ENCODE measurements around the gene FCSK. TPM values are rescaled to one million over a fixed set of nuclear protein-coding genes. Genes with fewer than 3 reads are reported as not detected.

The FCSK gene
- total RNA-seq, 2 donors from 2014 or later, result 8.2 to 13.9 TPM

GRCh38 chr16:70422543-70422942, 31.9 kb upstream of the FCSK start:
- no peaks in the 10 kb centered on the region for H3K36me3 Mint-ChIP-seq (ENCODE audit: low read depth)
- peaks cover 11% of the 10 kb centered on the region for H3K4me1 Mint-ChIP-seq
- no peaks in the 10 kb centered on the region for H3K27me3 Mint-ChIP-seq
- H3K4me3 Mint-ChIP-seq, result no peak overlapping the region
- H3K27ac Mint-ChIP-seq, result no peak overlapping the region
- ATAC-seq (replicated peaks), result no peak
- no peaks in the 10 kb centered on the region for H3K9me3 Mint-ChIP-seq

- peak overlapping the region; percentile 66 for H3K27ac Mint-ChIP-seq
- H3K9me3 Mint-ChIP-seq, result no peaks in the 10 kb centered on the region
- H3K4me3 Mint-ChIP-seq, result peak overlapping the region; percentile 46
- H3K36me3 Mint-ChIP-seq (ENCODE audit: low read depth), result no peaks in the 10 kb centered on the region
- peaks cover 23% of the 10 kb centered on the region for H3K4me1 Mint-ChIP-seq
- no peaks in the 10 kb centered on the region for H3K27me3 Mint-ChIP-seq
- ATAC-seq (replicated peaks), result no peak
These were observed 26.6 kb upstream of the FCSK start for GRCh38 chr16:70427786-70428177.

- Mint-ChIP-seq H3K4me1 (peaks cover 23% of the 10 kb centered on the region), H3K9me3 (no peaks in the 10 kb centered on the region), H3K4me3 (peak overlapping the region; percentile 46), H3K36me3 (ENCODE audit: low read depth) (no peaks in the 10 kb centered on the region), H3K27me3 (no peaks in the 10 kb centered on the region), H3K27ac (peak overlapping the region; percentile 66)
- peak; percentile 93 for ATAC-seq (replicated peaks)
These were observed 26.0 kb upstream of the FCSK start for GRCh38 chr16:70428178-70428998.

- Mint-ChIP-seq H3K27ac (peak overlapping the region; percentile 85), H3K4me1 (peaks cover 23% of the 10 kb centered on the region), H3K27me3 (no peaks in the 10 kb centered on the region), H3K4me3 (peak overlapping the region; percentile 75), H3K9me3 (no peaks in the 10 kb centered on the region), H3K36me3 (ENCODE audit: low read depth) (peaks cover 14% of the 10 kb centered on the region)
- ATAC-seq (replicated peaks), result no peak
These were observed 24.3 kb upstream of the FCSK start for GRCh38 chr16:70429888-70430666.

- H3K4me3 Mint-ChIP-seq, result peak overlapping the region; percentile 75
- H3K27me3 Mint-ChIP-seq, result no peaks in the 10 kb centered on the region
- H3K4me1 Mint-ChIP-seq, result peaks cover 23% of the 10 kb centered on the region
- peak; percentile 64 for ATAC-seq (replicated peaks)
- H3K36me3 Mint-ChIP-seq (ENCODE audit: low read depth), result peaks cover 15% of the 10 kb centered on the region
- no peaks in the 10 kb centered on the region for H3K9me3 Mint-ChIP-seq
- H3K27ac Mint-ChIP-seq, result peak overlapping the region; percentile 85
These were observed 23.5 kb upstream of the FCSK start for GRCh38 chr16:70430667-70431536.

DNA sequence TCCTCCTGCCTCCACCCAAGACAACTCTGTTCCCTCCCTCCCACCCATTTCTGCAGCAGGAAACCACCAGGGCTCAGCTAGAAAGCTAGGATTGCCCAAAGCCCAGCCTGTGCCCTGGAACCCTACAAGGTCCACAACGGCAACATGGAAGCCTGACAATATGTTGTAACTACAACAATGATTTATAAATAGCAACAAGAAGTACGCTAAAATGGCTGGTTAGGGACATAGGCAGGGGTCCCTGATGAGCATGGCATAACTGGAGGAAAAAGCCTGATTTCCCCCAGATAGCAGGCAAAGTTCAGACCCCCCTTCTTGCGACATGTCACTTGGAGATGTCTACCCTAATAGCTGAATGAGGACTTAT, 22.1 kb upstream of the FCSK start:
- Mint-ChIP-seq H3K27ac (no peak overlapping the region), H3K4me3 (no peak overlapping the region), H3K36me3 (ENCODE audit: low read depth) (peaks cover 15% of the 10 kb centered on the region), H3K27me3 (no peaks in the 10 kb centered on the region), H3K4me1 (peaks cover 31% of the 10 kb centered on the region), H3K9me3 (no peaks in the 10 kb centered on the region)
- ATAC-seq (replicated peaks), result no peak

DNA sequence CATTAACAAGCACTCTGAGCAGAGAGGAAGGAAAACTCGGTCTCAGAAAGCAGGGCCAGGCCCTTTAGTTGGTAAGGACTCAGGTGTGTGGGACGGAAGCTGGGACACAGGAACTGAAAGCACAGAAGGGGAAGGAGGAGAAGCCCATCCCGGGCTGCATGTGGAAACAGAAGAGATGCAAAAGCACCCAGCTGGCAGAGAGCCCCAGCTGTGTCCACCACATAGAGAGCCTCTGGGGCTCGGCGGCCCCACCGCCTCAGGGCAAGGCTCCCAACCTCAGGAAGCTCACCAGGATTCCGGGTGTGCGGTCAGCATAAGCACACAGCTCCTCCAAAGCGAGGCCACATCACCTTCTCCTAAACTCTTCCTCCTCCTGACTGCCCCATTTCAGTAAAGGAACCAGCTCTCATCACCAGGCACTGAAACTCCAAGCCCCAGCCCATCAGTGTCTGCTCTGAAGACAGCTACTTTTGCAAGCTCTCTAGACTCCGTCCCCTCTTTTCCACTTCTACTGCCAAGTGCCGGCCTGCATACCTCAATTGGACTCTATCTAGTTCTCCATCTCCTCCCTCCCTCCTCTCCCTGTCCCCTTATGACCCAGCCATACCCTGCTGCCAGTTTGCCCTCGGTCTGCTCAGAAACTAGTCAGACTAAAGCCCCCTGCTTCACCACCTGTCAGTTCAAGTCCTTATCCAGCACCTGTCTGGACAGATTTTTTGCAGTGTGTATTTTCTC, 21.5 kb upstream of the FCSK start:
- Mint-ChIP-seq H3K27me3 (no peaks in the 10 kb centered on the region), H3K4me1 (peaks cover 31% of the 10 kb centered on the region), H3K27ac (no peak overlapping the region), H3K36me3 (ENCODE audit: low read depth) (peaks cover 15% of the 10 kb centered on the region), H3K9me3 (no peaks in the 10 kb centered on the region), H3K4me3 (no peak overlapping the region)
- ATAC-seq (replicated peaks), result no peak

- no peak overlapping the region for H3K4me3 Mint-ChIP-seq
- H3K27ac Mint-ChIP-seq, result no peak overlapping the region
- peaks cover 32% of the 10 kb centered on the region for H3K4me1 Mint-ChIP-seq
- H3K9me3 Mint-ChIP-seq, result no peaks in the 10 kb centered on the region
- no peaks in the 10 kb centered on the region for H3K27me3 Mint-ChIP-seq
- ATAC-seq (replicated peaks), result no peak
- peaks cover 15% of the 10 kb centered on the region for H3K36me3 Mint-ChIP-seq (ENCODE audit: low read depth)
These were observed 20.8 kb upstream of the FCSK start for GRCh38 chr16:70433458-70434103.

DNA sequence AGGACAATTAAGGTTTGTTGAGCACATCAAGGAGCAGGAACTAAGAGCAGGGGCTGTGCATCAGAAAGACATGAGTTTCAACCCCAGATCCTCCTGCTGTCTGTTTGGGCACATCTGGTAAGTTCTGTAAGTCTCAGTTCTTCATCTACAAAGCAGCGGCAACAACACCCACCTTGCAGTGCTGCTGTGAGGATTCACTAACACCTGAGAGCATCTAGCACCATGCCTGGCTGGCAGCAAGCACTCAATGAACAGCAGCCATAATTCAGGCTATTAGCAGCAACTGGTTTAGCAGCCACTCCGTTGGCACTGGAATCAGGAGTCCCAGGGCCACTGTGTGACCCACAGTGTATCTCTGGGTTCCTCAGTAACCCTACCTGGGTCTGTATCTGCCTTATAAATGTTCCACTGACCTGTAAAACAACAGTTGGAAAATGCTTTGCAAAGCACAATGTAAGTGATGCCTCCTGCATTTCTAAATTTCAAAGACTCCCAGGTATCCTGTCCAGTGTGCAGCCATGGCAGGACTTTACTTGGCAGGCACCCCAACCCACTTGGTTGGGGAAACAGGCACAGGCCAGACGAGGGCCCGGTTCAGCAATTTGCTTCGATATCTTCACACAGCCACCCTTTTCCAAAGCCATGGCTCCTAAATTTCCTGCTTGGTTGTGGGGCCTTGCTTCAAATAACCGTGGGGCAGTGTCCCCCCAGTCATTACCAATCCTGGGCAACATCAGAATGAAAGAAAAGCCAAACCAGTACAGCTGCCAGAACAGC, 19.7 kb upstream of the FCSK start:
- no peak for ATAC-seq (replicated peaks)
- H3K4me1 Mint-ChIP-seq, result peaks cover 28% of the 10 kb centered on the region
- H3K9me3 Mint-ChIP-seq, result no peaks in the 10 kb centered on the region
- H3K36me3 Mint-ChIP-seq (ENCODE audit: low read depth), result peaks cover 15% of the 10 kb centered on the region
- no peak overlapping the region for H3K4me3 Mint-ChIP-seq
- no peaks in the 10 kb centered on the region for H3K27me3 Mint-ChIP-seq
- no peak overlapping the region for H3K27ac Mint-ChIP-seq

DNA sequence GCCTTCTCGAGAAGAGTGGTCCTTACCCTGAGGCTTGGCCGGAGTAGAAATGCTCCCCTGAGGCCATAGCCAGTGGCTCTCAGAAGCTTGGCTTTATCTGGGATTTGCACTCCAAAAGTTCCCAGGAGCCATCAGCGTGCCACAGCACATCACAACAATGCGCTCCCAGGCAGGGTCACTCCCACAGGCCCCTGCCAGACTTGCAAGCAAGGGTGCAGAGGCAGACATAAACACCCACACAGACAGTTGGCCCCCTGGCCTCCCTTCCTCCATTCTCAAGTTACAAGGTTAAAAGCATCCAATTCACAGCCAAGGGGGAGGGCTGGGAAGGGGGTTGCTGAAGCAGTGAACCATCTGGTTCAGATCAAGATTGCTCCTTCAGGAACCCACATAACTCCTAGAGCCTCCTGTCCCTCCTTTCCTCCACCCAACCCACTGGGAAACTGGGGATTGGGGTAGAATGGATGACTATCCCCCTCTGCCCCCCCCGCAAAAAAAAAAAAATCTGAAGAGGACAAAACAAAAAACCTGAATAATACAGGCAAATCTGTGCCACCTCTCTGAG, 17.3 kb upstream of the FCSK start:
- Mint-ChIP-seq H3K27ac (peak overlapping the region; percentile 95), H3K4me1 (peaks cover 18% of the 10 kb centered on the region), H3K27me3 (no peaks in the 10 kb centered on the region)

DNA sequence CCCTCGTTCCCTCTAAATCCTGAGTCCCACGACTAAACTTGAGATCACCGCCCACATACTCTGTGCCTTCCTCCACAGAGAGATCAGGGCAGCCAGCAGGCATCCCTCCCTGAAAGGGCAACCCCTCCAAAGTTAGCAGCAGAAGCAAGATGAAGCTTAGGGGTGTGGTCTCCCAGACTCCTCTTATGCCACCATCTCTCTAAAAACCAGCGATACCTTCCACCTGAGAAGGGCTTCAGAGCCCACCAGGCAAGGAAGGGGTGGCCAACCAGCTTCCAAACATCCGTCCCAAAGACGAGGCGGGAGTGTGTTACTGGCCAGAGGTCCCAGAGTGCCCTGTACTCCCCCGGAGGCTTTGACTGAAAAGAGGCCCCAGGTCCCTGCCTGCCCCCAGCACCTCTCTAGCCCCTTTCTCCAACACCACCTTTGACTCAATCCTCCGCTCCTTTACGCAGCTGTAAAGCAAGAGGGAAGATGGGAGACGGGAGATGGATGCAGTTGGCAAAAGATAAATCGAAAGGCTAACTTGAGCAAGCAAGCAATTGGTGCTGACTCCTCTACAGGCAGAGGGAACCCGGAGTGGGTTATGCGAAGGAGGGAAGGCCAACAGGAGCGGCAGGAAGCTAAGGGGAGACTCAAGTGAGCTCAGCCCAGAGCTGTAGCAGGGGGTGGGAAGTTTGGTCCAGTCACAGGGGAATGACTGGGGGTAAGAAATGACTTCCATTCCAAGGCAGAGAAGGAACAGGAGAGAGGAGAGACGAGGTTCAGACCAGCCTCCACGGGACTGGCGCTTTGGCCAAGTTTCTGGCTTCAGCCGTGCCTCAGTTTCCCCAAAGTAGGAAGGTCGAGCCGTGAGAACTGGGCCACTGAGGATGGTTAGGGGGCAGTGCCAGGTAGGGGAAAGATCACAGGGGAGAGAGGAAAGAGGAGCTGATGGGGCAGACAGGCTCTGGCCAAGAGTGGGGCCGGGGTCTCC, 16.5 kb upstream of the FCSK start:
- H3K4me1 Mint-ChIP-seq, result peaks cover 18% of the 10 kb centered on the region
- no peaks in the 10 kb centered on the region for H3K27me3 Mint-ChIP-seq
- no peaks in the 10 kb centered on the region for H3K9me3 Mint-ChIP-seq
- peak overlapping the region; percentile 95 for H3K27ac Mint-ChIP-seq
- peak overlapping the region; percentile 99 for H3K4me3 Mint-ChIP-seq
- peaks cover 15% of the 10 kb centered on the region for H3K36me3 Mint-ChIP-seq (ENCODE audit: low read depth)
- no peak for ATAC-seq (replicated peaks)

More for the DNA sequence above, 17.3 kb upstream of the FCSK start:
- Mint-ChIP-seq H3K4me3 (peak overlapping the region; percentile 99), H3K9me3 (no peaks in the 10 kb centered on the region), H3K36me3 (ENCODE audit: low read depth) (peaks cover 15% of the 10 kb centered on the region)
- ATAC-seq (replicated peaks), result no peak

- Mint-ChIP-seq H3K4me1 (peaks cover 18% of the 10 kb centered on the region), H3K9me3 (no peaks in the 10 kb centered on the region), H3K4me3 (peak overlapping the region; percentile 99), H3K27ac (peak overlapping the region; percentile 95), H3K27me3 (no peaks in the 10 kb centered on the region), H3K36me3 (ENCODE audit: low read depth) (peaks cover 15% of the 10 kb centered on the region)
- peak; percentile 8 for ATAC-seq (replicated peaks)
These were observed 15.8 kb upstream of the FCSK start for GRCh38 chr16:70438585-70438968.
